Cardiac muscle cell (in vitro differentiated cells and primary cell): Measurements from ENCODE around the gene IFI27L1. TPM values are rescaled to one million over a fixed set of nuclear protein-coding genes. Genes with fewer than 3 reads are reported as not detected.

Source experiments
- DNase-seq, 2 donors: peaks; one replicate each; pipeline versions ENCODE4 v3.0.0 to v3.0.0-alpha.2; 2010 to 2017; ENCODE audit warnings: low read depth in 1 of 2, low spot score in 1 of 2
- H3K27ac ChIP-seq: fragments of 200-600 bp; sonication (generic); 2 replicates; pipeline ENCODE4 v1.5.1; 2016
- H3K27me3 ChIP-seq: fragments of 200-600 bp; sonication (generic); 2 replicates; pipeline ENCODE4 v1.6.0; 2016; ENCODE audit warnings: control low read depth
- H3K36me3 ChIP-seq: fragments of 200-600 bp; sonication (generic); 2 replicates; pipeline ENCODE4 v1.5.1; 2016; ENCODE audit warnings: control low read depth
- H3K4me1 ChIP-seq: fragments of 200-600 bp; sonication (generic); 2 replicates; pipeline ENCODE4 v1.8.1; 2017; ENCODE audit warnings: low read depth, mild to moderate bottlenecking, mixed run types
- H3K4me3 ChIP-seq: fragments of 200-600 bp; sonication (generic); 2 replicates; pipeline ENCODE4 v1.5.1; 2016; ENCODE audit warnings: mild to moderate bottlenecking
- H3K9me3 ChIP-seq: fragments of 200-600 bp; sonication (generic); 2 replicates; pipeline ENCODE4 v1.5.1; 2017; ENCODE audit warnings: low read depth, mild to moderate bottlenecking, control low read depth
- CTCF ChIP-seq: IDR thresholded peaks from 2 replicates; pipeline ENCODE4 v1.5.1; 2012; ENCODE audit warnings: low read depth, mild to moderate bottlenecking, low read length
- polyA plus RNA-seq: library from polyadenylated mRNA; unstranded; fragments of >200 nt; fragmentation: Nextera tagmentation; extraction: Ambion mirVana; gene quantifications from 2 replicates; pipeline ENCODE4 v1.2.1, GENCODE V29; 2016
- total RNA-seq: library from RNA; depleted of rRNA; stranded (reverse); fragments of >200 nt; gene quantifications from 2 replicates; pipeline ENCODE4 v1.2.3, GENCODE V29; 2016

The IFI27L1 gene
- total and polyA plus RNA-seq, 2 experiments from 2014 or later: 75.5 to 95.4 TPM

GRCh38 chr14:94115631-94116030 lies 34.5 kb downstream of the IFI27L1 start:
- H3K27ac ChIP-seq: no peak overlapping the region
- DNase-seq: no peak
- no peaks in the 10 kb centered on the region for H3K36me3 ChIP-seq
- no peak for TF ChIP-seq CTCF
- H3K9me3 ChIP-seq: no peaks in the 10 kb centered on the region
- no peak overlapping the region for H3K4me3 ChIP-seq
- no peaks in the 10 kb centered on the region for H3K27me3 ChIP-seq
- H3K4me1 ChIP-seq: no peaks in the 10 kb centered on the region

GRCh38 chr14:94116701-94117100 lies 35.6 kb downstream of the IFI27L1 start:
- H3K27ac ChIP-seq: no peak overlapping the region
- no peak overlapping the region for H3K4me3 ChIP-seq
- DNase-seq: no peak
- no peaks in the 10 kb centered on the region for H3K9me3 ChIP-seq
- H3K4me1 ChIP-seq: no peaks in the 10 kb centered on the region
- H3K36me3 ChIP-seq: no peaks in the 10 kb centered on the region
- no peak for TF ChIP-seq CTCF
- no peaks in the 10 kb centered on the region for H3K27me3 ChIP-seq

GRCh38 chr14:94117856-94118255 lies 36.7 kb downstream of the IFI27L1 start:
- Histone ChIP-seq H3K27ac (no peak overlapping the region), H3K36me3 (no peaks in the 10 kb centered on the region), H3K27me3 (no peaks in the 10 kb centered on the region), H3K4me3 (no peak overlapping the region), H3K4me1 (no peaks in the 10 kb centered on the region), H3K9me3 (no peaks in the 10 kb centered on the region)
- no peak for DNase-seq
- TF ChIP-seq CTCF: no peak

GRCh38 chr14:94119071-94119470 lies 38.0 kb downstream of the IFI27L1 start:
- DNase-seq: no peak
- Histone ChIP-seq H3K27me3 (no peaks in the 10 kb centered on the region), H3K36me3 (no peaks in the 10 kb centered on the region), H3K27ac (no peak overlapping the region), H3K4me1 (no peaks in the 10 kb centered on the region), H3K9me3 (no peaks in the 10 kb centered on the region), H3K4me3 (no peak overlapping the region)
- no peak for TF ChIP-seq CTCF

- Histone ChIP-seq H3K27ac (no peak overlapping the region), H3K36me3 (no peaks in the 10 kb centered on the region), H3K4me3 (no peak overlapping the region), H3K9me3 (no peaks in the 10 kb centered on the region), H3K4me1 (no peaks in the 10 kb centered on the region), H3K27me3 (no peaks in the 10 kb centered on the region)
- no peak for DNase-seq
- TF ChIP-seq CTCF: no peak
Observed at GRCh38 chr14:94120667-94121340, 39.7 kb downstream of the IFI27L1 start.
